GM19467 (cell line): ENCODE results near the gene TNFAIP8L1.

Experiments used
- ATAC-seq: cut with Tn5 transposase; IDR thresholded peaks from one replicate; pipeline ENCODE4 v1.9.1; 2021; ENCODE audit warnings: mild to moderate bottlenecking, moderate library complexity; ENCODE audit not compliant: unreplicated experiment

Gene TNFAIP8L1

GRCh38 chr19:4647676-4648644 is 8.6 kb downstream of the TNFAIP8L1 start:
- no peak for ATAC-seq

- ATAC-seq, result no peak
Observed at GRCh38 chr19:4649392-4650047, 10.2 kb downstream of the TNFAIP8L1 start.

- ATAC-seq, result no peak
Observed at GRCh38 chr19:4650159-4650558, 10.8 kb downstream of the TNFAIP8L1 start.

- ATAC-seq, result no peak
Observed at GRCh38 chr19:4652075-4652474, 12.8 kb downstream of the TNFAIP8L1 start.

GRCh38 chr19:4653793-4654436 is 14.6 kb downstream of the TNFAIP8L1 start:
- no peak for ATAC-seq

- no peak for ATAC-seq
Observed at GRCh38 chr19:4654437-4655361, 15.4 kb downstream of the TNFAIP8L1 start.

- no peak for ATAC-seq
Observed at GRCh38 chr19:4656102-4656501, 16.8 kb downstream of the TNFAIP8L1 start.

- ATAC-seq, result no peak
Observed at GRCh38 chr19:4657262-4657661, 17.9 kb downstream of the TNFAIP8L1 start.

- ATAC-seq, result no peak
Observed at GRCh38 chr19:4657835-4658234, 18.5 kb downstream of the TNFAIP8L1 start.

GRCh38 chr19:4660181-4660791 is 21.0 kb downstream of the TNFAIP8L1 start:
- ATAC-seq, result no peak

- no peak for ATAC-seq
Observed at GRCh38 chr19:4660993-4661392, 21.7 kb downstream of the TNFAIP8L1 start.

GRCh38 chr19:4662020-4662695 is 22.8 kb downstream of the TNFAIP8L1 start:
- no peak for ATAC-seq

GRCh38 chr19:4662812-4663211 is 23.5 kb downstream of the TNFAIP8L1 start:
- no peak for ATAC-seq

- ATAC-seq, result no peak
Observed at GRCh38 chr19:4664642-4665041, 25.3 kb downstream of the TNFAIP8L1 start.

GRCh38 chr19:4669723-4670480 is 30.6 kb downstream of the TNFAIP8L1 start, which contains the start of gene MYDGF:
Gene MYDGF (minus strand): TSS chr19:4670342. CDS start chr19:4670334, 8 bp downstream.
- peak; percentile 81 for ATAC-seq

- ATAC-seq, result no peak
Observed at GRCh38 chr19:4671185-4671851, 32.0 kb downstream of the TNFAIP8L1 start.

- ATAC-seq, result no peak
Observed at GRCh38 chr19:4673216-4673615, 33.9 kb downstream of the TNFAIP8L1 start.

GRCh38 chr19:4673726-4674125 is 34.4 kb downstream of the TNFAIP8L1 start:
- ATAC-seq, result no peak
